HG02642 (cell line): ENCODE data around the gene NDUFAF2.

Experiments used
- ATAC-seq: cut with Tn5 transposase; IDR thresholded peaks from one replicate; pipeline ENCODE4 v1.9.1; 2021; ENCODE audit warnings: mild to moderate bottlenecking; ENCODE audit not compliant: unreplicated experiment, poor library complexity

Gene NDUFAF2

GRCh38 chr5:61098251-61098995 lies 153.4 kb downstream of the NDUFAF2 start:
- no peak for ATAC-seq

DNA sequence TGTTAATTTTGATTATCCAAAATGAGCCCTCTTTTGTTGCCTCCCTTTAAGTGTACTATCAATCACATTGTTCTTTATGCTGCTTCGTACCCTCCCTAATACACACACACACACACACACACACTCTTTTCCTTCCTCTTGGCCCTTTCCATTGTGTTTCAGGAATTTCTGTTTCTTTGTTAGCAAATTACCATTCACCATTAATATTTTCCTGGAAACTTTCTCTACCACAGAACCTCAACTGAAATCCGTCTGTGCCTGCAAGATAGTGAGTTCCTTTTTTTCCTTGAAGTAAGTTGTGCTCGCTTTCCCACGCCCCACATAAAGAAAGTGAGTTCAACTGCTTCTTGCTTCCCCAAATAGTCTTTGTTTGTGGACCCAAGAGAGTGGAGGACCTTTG lies 155.4 kb downstream of the NDUFAF2 start:
- no peak for ATAC-seq

GRCh38 chr5:61114441-61114840 lies 169.4 kb downstream of the NDUFAF2 start:
- no peak for ATAC-seq

DNA sequence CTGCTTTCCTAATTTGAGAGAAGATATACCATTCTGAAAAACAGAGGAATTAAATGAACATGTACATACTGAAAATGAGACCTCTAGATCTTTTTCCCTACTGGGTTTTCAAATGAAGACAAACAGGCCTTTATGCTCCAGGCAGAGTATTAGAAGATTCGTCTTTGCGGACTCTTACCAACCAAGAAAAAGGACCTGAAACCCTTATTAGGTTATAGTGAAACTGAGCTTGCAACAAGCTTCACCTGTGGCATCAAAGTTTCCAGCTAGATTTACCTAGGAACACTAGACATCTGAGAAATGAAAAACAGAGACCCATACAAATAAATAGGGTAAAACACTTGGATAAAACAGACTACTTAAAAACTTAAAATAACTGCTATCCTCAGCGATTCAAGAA lies 171.0 kb downstream of the NDUFAF2 start:
- ATAC-seq = peak; percentile 68

GRCh38 chr5:61119066-61119465 lies 174.1 kb downstream of the NDUFAF2 start:
- no peak for ATAC-seq

DNA sequence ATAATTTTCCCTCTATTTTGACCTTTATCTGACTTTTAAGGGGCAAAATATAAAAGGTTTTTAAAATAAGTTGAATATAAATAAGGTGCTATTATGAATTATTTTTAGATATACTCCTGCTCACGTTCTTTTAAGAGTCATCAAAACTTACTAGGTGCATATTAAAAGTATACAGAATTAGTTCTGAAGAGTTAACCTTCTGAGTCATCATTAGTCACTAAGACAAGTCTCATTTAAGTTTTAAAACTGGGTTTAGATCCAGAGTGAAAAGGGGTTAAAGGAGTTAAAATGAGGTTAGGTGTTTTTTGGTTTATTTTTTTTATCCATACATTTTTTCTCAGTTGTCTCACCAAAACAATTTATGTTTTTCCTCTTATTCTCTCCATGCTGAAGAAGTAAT lies 175.5 kb downstream of the NDUFAF2 start:
- no peak for ATAC-seq

- no peak for ATAC-seq
These were observed 178.1 kb downstream of the NDUFAF2 start for GRCh38 chr5:61123145-61123544.

DNA sequence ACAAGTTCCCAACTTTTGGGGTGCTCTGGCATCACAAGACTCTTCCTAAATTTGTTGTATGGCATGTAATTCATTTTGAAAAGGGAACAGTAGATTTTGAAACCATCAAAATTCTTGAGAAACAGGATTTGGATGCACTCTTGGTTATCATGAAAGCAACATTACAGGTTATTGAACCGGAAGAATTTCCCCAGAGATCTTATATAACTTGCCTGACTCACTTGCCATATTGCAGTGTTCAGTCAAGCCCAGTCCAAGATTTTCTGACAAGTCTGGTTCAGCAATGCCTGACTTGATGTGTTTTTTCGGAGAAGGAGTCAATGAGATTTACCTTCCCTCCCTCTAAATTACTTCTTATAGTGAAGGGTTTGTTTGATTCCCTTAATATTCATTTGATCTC lies 185.3 kb downstream of the NDUFAF2 start:
- no peak for ATAC-seq

GRCh38 chr5:61132559-61132958 lies 187.6 kb downstream of the NDUFAF2 start:
- no peak for ATAC-seq

- ATAC-seq = no peak
These were observed 192.8 kb downstream of the NDUFAF2 start for GRCh38 chr5:61137835-61138234.

DNA sequence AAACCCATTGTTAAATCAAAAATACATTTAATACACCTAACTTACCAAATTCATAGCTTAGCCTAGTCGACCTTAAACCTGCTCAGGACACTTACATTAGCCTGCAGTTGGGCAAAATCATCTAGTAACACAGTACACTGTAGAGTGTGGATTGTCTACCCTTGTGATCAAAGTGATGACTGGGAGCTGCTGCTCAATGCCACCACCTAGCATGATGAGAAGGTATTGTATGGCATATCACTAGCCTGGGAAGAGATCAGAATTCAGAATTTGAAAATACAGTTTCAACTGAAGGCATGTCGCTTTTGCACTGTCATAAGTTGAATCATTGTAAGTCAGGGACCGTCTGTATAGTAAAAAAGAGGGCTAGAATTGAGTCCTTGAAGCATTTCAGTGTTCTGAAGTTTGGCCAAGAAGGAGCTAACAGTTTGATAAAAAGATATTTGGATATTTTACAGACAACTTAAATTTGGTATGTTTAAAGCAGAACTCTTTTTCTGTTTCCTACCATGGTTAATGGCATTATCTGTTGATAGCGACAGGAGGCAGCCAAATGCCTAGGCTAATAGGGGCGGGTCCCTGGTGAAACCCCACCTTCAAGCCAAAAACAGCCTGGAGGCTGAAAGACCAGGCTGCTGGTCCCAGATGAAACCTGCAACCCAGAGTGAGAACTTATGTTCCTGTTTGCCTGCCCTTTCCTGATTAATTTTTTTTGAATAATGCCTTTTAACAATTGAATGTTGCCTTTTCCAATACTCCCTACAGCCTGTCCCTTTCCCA lies 194.3 kb downstream of the NDUFAF2 start:
- no peak for ATAC-seq

DNA sequence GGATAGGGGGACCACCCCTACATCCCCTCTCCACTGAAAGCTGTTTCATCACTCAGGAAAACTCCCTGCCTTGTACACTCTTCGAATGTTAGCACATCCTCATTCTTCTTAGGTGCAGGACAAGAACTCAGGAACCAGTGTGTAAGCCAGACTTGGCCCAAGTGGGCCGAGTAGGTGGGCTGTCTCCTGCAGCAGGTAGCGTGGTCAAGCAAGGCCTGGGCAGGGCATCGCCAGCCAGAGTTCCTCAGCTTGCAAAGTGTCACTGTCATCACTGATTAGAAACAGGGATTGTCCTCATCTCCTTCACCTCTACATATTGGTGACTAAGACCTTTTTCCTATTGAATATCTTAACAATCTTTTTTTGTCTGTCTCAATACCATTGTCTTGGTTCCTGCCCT lies 194.9 kb downstream of the NDUFAF2 start:
- ATAC-seq = no peak

DNA sequence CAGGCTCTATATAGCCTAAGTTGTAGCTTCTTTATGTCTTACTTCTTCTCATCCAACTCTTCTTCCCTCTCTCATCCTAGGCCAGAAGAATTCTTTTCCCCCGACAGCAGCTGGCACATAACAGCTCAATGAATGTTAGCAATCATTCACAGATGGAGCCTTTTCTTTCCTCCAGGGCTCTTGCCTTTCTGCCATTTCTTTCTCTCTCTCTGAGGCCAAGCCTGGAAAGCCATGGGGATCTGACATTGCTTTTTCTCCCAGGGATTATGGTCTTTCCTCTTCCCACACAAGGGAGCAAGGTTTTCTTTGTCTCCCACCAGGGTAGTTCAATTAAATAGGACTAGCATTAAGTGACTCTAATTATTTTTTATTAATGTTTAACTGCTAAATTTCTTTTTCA lies 196.8 kb downstream of the NDUFAF2 start:
- no peak for ATAC-seq

DNA sequence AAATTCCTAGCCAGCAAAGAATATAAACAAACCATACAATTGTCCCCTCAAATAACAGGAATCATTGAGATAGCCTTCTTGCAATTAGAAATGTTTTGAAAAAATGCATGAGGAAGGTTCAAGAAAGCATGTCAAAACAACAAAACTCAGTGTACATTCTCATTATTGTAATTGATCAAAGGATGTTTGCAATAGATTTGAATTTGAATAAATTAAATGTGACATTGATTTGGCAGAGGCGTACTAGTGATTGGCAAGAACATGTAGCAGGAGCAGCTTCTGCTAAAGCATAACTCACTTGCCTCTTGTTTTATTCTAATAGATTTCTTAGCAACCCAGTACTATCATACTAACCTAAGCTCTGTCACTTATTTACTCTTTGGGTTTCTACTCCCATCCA lies 197.4 kb downstream of the NDUFAF2 start:
- no peak for ATAC-seq

DNA sequence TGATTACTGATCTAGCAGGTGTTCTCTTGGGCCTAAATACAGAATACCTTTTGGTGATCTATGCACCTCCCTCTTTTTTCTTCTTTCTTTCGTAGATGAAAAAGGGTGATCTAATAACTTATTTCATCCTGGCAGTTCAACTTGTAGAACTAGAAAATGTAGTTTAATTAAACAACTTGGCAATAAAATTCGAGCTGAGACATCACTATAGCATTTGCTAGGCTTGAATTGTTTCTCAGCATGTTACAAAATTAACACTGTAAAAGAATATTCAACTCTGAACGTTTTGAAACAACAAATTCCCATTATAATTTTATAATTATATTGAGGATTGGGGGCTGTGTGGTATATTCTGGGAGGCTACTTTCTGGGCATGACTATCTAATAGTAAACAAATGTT lies 197.8 kb downstream of the NDUFAF2 start:
- ATAC-seq = no peak

DNA sequence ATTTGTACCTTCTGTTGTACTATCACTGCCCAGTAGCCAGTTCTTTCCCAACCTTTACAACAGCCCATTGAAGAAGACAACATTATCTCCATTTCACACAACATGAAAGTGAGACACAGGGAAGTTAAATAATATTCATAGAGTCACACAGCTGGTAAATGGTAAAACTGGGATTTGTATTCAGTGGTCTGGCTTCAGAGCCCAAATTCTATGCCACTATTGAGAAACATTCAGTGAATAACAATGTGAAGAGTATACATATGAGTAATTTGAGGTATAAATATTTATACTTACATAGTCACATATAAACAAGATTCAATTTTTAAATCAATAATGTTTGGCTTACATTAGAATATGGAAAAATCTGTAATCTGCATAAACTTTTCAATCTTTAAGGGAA lies 203.5 kb downstream of the NDUFAF2 start:
- ATAC-seq = no peak

GRCh38 chr5:61151893-61152292 lies 206.9 kb downstream of the NDUFAF2 start:
- no peak for ATAC-seq

DNA sequence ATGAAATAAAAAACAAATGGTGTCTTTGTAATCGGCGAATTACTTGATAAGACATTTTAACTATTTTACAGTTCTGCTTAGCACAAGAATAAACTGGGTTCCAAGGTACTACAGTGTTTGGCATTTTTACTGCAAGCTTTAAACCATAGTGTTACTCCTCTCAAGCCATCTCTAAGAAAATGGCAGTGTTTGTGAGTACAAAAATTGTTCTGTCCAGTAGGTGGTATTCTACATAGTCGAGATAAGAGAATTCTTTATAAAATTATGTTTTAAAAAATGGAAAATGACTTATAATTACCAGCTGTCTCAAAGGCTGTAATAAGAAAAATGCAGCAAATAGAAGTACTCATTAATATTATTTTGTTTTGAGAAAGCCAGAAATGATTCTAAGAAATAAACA lies 214.1 kb downstream of the NDUFAF2 start:
- ATAC-seq = no peak

- ATAC-seq = no peak
These were observed 214.8 kb downstream of the NDUFAF2 start for GRCh38 chr5:61159836-61160235.

GRCh38 chr5:61160497-61160896 lies 215.5 kb downstream of the NDUFAF2 start:
- no peak for ATAC-seq

DNA sequence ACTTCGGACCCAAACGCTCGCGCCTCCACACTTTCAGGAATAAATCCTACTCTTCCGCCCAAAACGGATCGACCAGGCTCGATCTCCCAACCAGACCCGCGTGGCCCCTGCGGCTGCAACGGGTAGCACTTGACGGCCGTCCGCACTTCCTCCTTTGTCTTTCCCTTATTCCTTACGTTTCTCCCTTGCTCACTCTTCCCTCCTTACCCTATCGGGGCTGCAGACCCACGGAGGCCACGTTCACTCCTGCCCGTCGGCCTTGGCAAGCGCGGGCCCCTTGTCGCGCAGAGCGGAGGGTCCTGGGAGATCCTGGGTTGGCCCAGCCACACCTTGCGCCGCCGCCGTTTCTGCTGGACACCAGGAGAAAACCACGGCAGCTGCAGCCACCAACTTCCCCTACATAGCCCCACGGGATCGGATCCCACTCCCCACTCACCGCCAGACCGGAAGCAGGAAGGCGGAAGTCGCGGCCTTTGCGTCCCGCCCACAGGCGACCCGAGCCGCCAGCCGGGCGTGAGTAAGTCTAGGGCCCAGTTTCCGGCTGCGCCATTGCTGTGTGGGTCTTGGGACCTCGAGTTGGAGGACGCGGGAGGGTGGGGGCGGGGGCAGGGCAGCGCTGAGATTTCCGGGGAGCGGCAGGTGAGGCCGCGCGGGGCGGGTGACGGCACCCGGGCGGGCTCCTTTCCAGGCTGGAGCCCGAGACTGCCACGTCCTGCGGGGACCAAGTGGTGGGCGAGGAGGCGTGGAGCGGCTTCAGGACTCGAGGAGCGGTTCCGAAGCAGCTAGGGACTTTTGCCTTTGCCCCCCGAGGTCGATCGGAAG lies 217.2 kb downstream of the NDUFAF2 start, which contains the start of gene SMIM15:
Gene SMIM15 (minus strand): TSS at position 459 of the 822 bp plus-strand sequence. CDS start 2,297 bp downstream, outside the sequence.
- ATAC-seq = peak; percentile 99
